ENCODE data around the gene PSAP.

The PSAP gene

GRCh38 chr10:71766717-71767419 is 84.2 kb downstream of the PSAP start:
- DNase-seq, result peak in 3 of 4 experiments; percentile 53 to 71 (median 69)

Measured in suppressor macrophage (primary cell).